IPS-11a (cell line): Measurements from ENCODE around the gene PNPT1.
A peak's percentile ranks its signal among the peaks of the same experiment; 100 is the strongest.
"Not testable (repeated sequence)": the region's sequence is repeated elsewhere in the genome, so short reads cannot be mapped to it uniquely, and the experiment has no call there.

Source experiments
- H3K4me3 ChIP-seq: one replicate; pipeline ENCODE4 v1.5.1; 2013; ENCODE audit warnings: low read depth, low read length, control low read depth

The PNPT1 gene

GRCh38 chr2:55693181-55694125 is at the start of gene PNPT1:
Gene PNPT1 (minus strand): TSS chr2:55693844. CDS start chr2:55693823, 21 bp downstream.
- peak within 1 kb of the TSS; percentile 76 for H3K4me3 ChIP-seq

- no peak overlapping the region for H3K4me3 ChIP-seq
Measured at GRCh38 chr2:55742996-55743395, 49.4 kb upstream of the PNPT1 start.

DNA sequence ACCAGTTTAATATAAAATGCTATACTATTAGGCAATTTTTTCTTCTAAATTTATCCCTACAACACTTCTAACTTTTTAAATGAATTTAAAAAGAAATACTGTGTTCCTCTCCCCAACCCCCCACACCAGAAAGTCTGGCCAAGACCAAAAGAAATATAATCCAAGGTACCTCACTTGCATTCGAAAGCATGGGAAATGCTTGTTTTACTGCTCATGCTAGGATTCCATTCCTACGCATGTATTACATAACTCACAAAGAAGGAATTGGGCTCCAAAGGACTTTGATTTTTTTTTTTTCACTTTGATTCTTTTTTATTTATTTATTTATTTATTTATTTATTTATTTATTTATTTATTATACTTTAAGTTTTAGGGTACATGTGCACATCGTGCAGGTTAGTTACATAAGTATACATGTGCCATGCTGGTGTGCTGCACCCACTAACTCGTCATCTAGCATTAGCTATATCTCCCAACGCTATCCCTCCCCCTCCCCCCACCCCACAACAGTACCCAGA is 42.4 kb upstream of the PNPT1 start:
- not testable (repeated sequence) for H3K4me3 ChIP-seq

DNA sequence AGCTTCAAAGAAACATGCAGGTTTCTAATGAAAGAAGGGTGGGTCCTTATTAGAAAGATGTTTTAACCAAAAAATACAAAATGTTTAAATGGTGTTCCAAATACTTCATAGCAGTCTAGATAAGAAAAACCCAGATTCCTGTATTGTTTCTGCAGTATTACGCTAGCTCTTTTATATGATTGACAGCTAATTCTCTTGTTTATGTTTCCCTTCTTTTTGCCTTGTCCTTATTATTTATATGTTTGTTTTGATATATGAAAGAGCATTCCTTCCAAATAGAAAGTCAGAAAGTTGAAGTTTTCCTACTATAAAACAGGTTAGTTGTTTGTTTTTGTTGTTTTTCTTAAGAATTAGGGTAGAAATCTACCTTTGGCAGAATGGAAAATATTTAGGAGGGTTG is 41.1 kb upstream of the PNPT1 start:
- H3K4me3 ChIP-seq, result no peak overlapping the region

- H3K4me3 ChIP-seq, result no peak overlapping the region
Measured at GRCh38 chr2:55733335-55733734, 39.7 kb upstream of the PNPT1 start.

- H3K4me3 ChIP-seq, result no peak overlapping the region
Measured at GRCh38 chr2:55732854-55733253, 39.2 kb upstream of the PNPT1 start.

GRCh38 chr2:55729136-55729685 is 35.6 kb upstream of the PNPT1 start:
- H3K4me3 ChIP-seq, result no peak overlapping the region

GRCh38 chr2:55721596-55722215 is 28.1 kb upstream of the PNPT1 start:
- no peak overlapping the region for H3K4me3 ChIP-seq

- H3K4me3 ChIP-seq, result no peak overlapping the region
Measured at GRCh38 chr2:55720417-55720816, 26.8 kb upstream of the PNPT1 start.

DNA sequence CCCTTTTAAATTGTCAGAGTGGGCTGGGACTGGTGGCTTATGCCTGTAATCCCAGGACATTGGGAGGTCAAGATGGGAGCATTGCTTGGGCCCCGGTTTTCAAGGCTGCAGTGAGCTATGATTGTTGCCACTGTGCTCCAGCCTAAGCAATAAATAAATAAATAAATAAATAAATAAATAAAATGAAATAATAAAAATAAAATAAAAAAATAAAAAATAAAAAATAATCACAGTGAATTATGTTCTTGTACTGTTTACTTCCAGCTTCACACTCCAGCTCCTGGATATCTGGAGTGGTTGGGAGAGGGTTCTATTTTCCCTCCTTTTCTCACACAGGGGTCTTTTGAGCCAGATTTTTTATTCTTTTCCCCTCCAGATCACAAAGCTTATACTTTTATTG is 26.2 kb upstream of the PNPT1 start:
- H3K4me3 ChIP-seq, result no peak overlapping the region

DNA sequence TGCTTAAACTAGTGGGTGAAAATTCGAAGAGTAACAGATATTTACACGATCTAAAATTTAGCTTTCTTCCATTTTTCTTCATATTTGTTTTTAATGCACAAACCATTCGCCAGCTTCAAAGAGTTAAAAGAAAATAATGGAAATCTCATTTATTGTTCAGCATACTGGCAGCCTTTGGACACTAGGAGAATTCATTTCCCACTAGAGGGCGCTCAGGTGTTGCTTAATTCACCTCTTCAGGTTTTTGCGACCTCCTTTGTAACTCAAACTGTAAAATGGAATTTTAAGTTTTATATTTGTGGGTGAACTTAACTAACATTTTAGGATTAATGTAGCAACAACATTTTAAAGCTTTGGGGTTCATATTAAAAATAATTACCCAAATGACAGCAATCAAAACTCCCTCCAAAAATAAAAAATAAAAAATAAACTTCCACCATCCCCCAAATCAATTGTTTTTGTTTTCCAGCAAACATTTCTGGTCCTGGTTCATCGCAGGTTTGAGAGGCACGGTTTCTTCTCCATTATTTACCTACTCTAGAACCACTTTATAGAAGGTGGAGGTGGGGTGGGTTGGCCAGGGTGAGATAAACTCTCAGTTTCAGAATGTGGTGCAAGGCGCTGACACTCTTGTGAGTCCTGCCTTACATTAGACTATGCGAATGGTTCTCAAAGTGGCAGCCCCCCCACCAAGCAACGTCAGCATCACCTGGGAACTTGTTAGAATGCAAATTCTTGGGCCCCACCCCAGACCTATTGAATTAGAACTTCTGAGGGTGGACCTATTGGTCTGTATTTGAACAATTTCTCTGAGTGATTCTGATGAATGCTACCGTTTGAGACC is 24.7 kb upstream of the PNPT1 start:
- no peak overlapping the region for H3K4me3 ChIP-seq

DNA sequence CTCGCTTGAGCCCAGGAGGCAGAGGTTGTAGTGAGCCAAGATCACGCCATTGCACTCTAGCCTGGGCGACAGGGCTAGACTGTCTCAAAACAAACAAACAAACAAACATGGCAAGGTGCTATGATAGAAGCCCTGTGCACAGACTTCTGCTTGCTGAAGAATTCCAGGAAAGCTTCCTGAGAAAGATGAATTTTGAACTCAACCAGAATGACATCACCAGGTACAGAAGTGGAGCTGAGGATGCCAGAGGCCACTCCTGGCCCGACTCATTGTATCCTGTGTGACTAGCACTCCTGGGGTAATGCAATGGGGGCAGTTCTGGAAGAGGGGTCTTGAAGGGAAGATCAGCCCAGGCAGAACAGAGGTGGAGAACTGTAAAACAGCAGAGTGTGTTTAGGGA is 22.0 kb upstream of the PNPT1 start:
- no peak overlapping the region for H3K4me3 ChIP-seq

DNA sequence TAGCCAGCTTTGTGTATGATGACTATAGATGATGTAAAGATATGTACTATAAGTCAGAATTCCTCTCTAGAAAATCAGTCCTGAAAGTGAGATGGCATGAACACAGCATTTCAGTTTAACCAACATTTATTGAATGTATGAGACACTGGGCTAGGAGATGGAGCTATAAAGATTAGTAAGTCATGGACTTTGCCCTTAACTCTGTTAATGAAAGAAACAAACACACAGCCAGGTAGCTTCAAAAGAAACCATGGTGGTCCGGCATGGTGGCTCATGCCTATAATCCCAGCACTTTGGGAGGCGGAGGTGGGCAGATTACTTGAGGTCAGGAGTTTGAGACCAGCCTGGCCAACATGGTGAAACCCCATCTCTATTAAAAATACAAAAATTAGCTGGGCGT is 21.5 kb upstream of the PNPT1 start:
- not testable (repeated sequence) for H3K4me3 ChIP-seq

DNA sequence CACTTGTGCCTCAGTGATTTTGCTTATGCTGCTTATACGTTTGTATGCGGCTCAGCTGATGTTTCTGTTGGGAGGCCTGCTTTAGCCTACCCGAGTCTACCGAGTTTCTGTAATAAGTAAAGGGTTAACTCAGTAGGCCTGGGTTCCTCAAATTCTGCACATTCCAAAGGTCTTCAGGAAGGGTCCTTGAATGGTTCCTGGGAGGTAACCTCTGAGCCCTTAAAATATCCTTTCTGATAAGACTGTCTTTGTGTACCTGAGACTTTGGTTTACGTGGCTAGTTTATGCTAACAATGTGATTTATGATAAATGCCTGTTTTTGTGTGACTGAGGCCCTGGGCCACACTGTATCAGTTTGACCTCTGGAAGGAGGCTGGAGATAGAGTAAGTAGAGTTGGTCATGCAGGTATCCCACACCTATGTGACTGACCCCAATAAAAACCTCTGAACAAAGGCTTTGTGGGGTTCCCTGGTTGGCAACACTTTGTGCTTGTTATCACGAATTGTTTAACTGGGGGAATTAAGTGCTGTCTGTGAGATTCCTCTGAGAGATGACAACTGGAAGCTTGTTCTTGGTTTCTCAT is 18.9 kb upstream of the PNPT1 start:
- H3K4me3 ChIP-seq, result no peak overlapping the region

- H3K4me3 ChIP-seq, result no peak overlapping the region
Measured at GRCh38 chr2:55710025-55710424, 16.4 kb upstream of the PNPT1 start.

DNA sequence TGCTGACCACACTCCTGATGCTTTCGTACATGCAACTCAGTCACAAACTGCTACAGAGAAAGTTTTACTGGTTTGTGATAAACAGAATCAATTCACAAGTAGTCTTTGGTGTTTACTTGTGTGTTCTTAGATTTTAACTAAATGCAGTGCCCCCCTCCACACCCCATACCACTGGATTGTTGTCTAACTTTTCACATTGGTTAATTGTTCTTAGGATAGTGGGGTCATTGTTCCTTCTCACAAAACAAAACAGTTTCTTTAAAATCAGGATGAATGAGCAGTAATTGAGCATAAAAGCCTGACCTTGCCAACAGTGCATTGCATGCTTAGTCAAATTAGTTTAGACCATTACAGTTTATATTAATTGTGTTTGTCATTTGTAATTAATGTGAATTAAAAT is 14.1 kb upstream of the PNPT1 start:
- no peak overlapping the region for H3K4me3 ChIP-seq

DNA sequence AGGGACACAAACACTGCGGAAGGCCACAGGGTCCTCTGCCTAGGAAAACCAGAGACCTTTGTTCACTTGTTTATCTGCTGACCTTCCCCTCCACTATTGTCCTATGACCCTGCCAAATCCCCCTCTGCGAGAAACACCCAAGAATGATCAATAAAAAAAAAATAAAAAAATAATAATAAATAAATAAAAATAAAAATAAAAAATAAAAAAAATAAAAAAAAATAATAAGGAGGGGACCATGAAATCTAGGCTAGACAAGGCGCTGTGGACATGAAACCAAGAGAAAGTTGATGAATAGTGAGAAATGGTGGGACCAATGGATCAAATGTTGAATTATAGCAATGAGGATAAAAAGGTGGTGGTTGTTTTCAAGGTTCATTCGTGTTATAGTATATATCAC is 12.6 kb upstream of the PNPT1 start:
- not testable (repeated sequence) for H3K4me3 ChIP-seq

GRCh38 chr2:55705027-55705653 is 11.5 kb upstream of the PNPT1 start:
- H3K4me3 ChIP-seq, result no peak overlapping the region

DNA sequence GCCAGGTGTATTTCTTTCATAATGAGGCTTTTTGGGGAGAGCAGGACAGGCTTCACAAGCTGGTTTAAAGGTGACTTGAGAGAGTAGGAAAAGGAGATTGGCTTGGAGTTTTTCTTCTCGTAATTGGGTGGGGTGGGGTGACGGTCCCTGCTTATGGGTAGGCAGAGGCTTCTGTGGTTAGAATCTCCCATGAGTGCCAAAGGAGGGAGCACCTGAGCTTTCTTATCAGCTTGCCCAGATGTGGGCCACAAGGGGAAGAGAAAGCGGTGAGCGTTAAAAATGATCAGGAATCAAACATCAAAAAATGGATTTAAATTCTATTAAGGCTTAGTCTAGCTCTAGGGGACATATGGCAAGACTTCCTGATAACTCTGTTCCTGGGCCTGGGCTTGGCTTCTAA is 9.7 kb upstream of the PNPT1 start:
- H3K4me3 ChIP-seq, result no peak overlapping the region

GRCh38 chr2:55692740-55693139 is 904 bp downstream of the PNPT1 start:
- H3K4me3 ChIP-seq, result peak overlapping the region; percentile 76
